ENCODE results near the gene STON2.

DNA sequence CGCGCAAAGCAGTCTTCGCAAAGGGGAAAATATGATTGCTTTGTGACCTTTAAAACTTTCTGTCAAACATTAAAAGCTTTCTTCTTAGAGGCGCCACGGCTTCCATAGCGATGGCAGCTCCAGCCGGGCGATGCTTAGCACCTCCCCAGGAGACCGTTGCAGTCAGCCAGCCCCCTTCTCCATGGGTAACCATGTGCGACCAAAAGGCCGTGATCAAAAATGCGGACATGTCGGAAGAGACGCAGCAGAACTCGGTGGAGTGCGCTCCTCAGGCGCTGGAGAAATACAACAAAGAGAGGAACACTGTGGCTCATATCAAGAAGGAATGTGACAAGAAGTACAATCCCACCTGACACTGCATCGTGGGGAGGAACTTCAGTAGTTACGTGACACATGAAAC lies 12.7 kb upstream of the STON2 start:
- TF ChIP-seq, protein P1, sequence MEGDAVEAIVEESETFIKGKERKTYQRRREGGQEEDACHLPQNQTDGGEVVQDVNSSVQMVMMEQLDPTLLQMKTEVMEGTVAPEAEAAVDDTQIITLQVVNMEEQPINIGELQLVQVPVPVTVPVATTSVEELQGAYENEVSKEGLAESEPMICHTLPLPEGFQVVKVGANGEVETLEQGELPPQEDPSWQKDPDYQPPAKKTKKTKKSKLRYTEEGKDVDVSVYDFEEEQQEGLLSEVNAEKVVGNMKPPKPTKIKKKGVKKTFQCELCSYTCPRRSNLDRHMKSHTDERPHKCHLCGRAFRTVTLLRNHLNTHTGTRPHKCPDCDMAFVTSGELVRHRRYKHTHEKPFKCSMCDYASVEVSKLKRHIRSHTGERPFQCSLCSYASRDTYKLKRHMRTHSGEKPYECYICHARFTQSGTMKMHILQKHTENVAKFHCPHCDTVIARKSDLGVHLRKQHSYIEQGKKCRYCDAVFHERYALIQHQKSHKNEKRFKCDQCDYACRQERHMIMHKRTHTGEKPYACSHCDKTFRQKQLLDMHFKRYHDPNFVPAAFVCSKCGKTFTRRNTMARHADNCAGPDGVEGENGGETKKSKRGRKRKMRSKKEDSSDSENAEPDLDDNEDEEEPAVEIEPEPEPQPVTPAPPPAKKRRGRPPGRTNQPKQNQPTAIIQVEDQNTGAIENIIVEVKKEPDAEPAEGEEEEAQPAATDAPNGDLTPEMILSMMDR (IDR thresholded peaks at IDR 0.05; ENCODE audit: insufficient read depth, low read length, poor library complexity, severe bottlenecking): no peak
- TF ChIP-seq EZH2phosphoT487 (conservative IDR thresholded peaks at IDR 0.05; ENCODE audit: low read length): no peak
